IMR-90 (cell line): ENCODE data around the gene PMEPA1. TPM values are rescaled to one million over a fixed set of nuclear protein-coding genes. Genes with fewer than 3 reads are reported as not detected.

Experiments
- ATAC-seq: fragments of 200-7000 bp; cut with Tn5 transposase; 2 replicates; pipeline ENCODE4 v1.9.1; 2020; ENCODE audit warnings: low read depth, mild to moderate bottlenecking, moderate library complexity
- BruUV-seq: library from RNA; stranded (reverse); fragments of 400-500 nt; replicated peaks from 2 replicates; lab custom pipeline; 2021; lab: Mats Ljungman, UMichigan
- CTCF ChIA-PET: fragments of 300-600 bp; formaldehyde crosslinking; extraction: SDS; loops from one replicate; lab custom pipeline; 2021; ENCODE audit warnings: antibody characterized with exemption; lab: Yijun Ruan, JAX
- POLR2A ChIA-PET: fragments of 300-600 bp; sonication (Branson Sonifier 250); formaldehyde crosslinking; loops from one replicate; lab custom pipeline; 2022; ENCODE audit warnings: antibody characterized with exemption; ENCODE audit not compliant: unreplicated experiment; lab: Charles Lee
- DNase-seq: peaks from one replicate; pipeline ENCODE4 v3.0.0; 2013
- H2AFZ ChIP-seq: replicated peaks from 2 replicates; pipeline ENCODE3; 2013; ENCODE audit warnings: low read length, mild to moderate bottlenecking; ENCODE audit not compliant: poor library complexity
- H2AK5ac ChIP-seq: 2 replicates; pipeline ENCODE4 v1.6.1; 2013; ENCODE audit warnings: low read depth, low read length, inconsistent platforms
- H2AK9ac ChIP-seq: replicated peaks from 2 replicates; pipeline ENCODE3; 2013; ENCODE audit warnings: mild to moderate bottlenecking, low read depth, low read length, moderate library complexity; ENCODE audit not compliant: poor library complexity
- H2BK120ac ChIP-seq: 2 replicates; pipeline ENCODE4 v1.6.1; 2013; ENCODE audit warnings: low read depth, low read length, inconsistent platforms
- H2BK15ac ChIP-seq: 3 replicates; pipeline ENCODE4 v1.6.1; 2013; ENCODE audit warnings: low read depth, low read length, inconsistent platforms
- H2BK20ac ChIP-seq: 2 replicates; pipeline ENCODE4 v1.6.1; 2013; ENCODE audit warnings: low read depth, mild to moderate bottlenecking, inconsistent platforms, low read length, moderate library complexity
- H2BK5ac ChIP-seq: 2 replicates; pipeline ENCODE4 v1.6.1; 2013; ENCODE audit warnings: mild to moderate bottlenecking, low read depth, low read length, inconsistent platforms; ENCODE audit not compliant: poor library complexity, severe bottlenecking
- H3K14ac ChIP-seq: replicated peaks from 2 replicates; pipeline ENCODE4 v1.6.1; 2013; ENCODE audit warnings: low read depth, low read length, inconsistent platforms
- H3K18ac ChIP-seq: 2 replicates; pipeline ENCODE4 v1.6.1; 2013; ENCODE audit warnings: low read depth, low read length, control low read depth
- H3K23ac ChIP-seq: 2 replicates; pipeline ENCODE4 v1.6.1; 2013; ENCODE audit warnings: low read depth, low read length, inconsistent platforms
- H3K27ac ChIP-seq: 2 replicates; pipeline ENCODE4 v1.5.1; 2013; ENCODE audit warnings: mild to moderate bottlenecking, control low read depth, low read length; ENCODE audit not compliant: insufficient read depth
- H3K27me3 ChIP-seq: 2 replicates; pipeline ENCODE4 v1.6.1; 2013; ENCODE audit warnings: low read length; ENCODE audit not compliant: control insufficient read depth, insufficient read depth
- H3K36me3 ChIP-seq: 2 replicates; pipeline ENCODE4 v1.6.1; 2013; ENCODE audit warnings: low read length, mixed read lengths; ENCODE audit not compliant: control insufficient read depth, insufficient read depth
- H3K4ac ChIP-seq: 2 replicates; pipeline ENCODE4 v1.6.1; 2013; ENCODE audit warnings: low read depth, low read length, inconsistent platforms
- H3K4me1 ChIP-seq: 2 replicates; pipeline ENCODE4 v1.6.1; 2013; ENCODE audit warnings: low read length, mixed read lengths; ENCODE audit not compliant: control insufficient read depth, insufficient read depth
- H3K4me2 ChIP-seq: 2 replicates; pipeline ENCODE4 v1.6.1; 2013; ENCODE audit warnings: low read depth, mild to moderate bottlenecking, control low read depth, low read length, moderate library complexity
- H3K4me3 ChIP-seq: 2 replicates; pipeline ENCODE4 v1.5.1; 2013; ENCODE audit warnings: low read depth, mild to moderate bottlenecking, control low read depth, low read length, moderate library complexity; ENCODE audit not compliant: insufficient read depth
- H3K56ac ChIP-seq: 2 replicates; pipeline ENCODE4 v1.6.1; 2013; ENCODE audit warnings: low read length, inconsistent platforms; ENCODE audit not compliant: insufficient read depth; ENCODE audit errors: extremely low read depth
- H3K79me1 ChIP-seq, 2 experiments: 2 replicates each; pipeline ENCODE4 v1.6.1; 2013; ENCODE audit warnings: low read length in 2 of 2, inconsistent platforms in 1 of 2, low read depth in 1 of 2
- H3K9ac ChIP-seq: 2 replicates; pipeline ENCODE4 v1.6.1; 2013; ENCODE audit warnings: low read depth, low read length, control low read depth
- H3K9me1 ChIP-seq: 2 replicates; pipeline ENCODE4 v1.6.1; 2013; ENCODE audit warnings: low read length, inconsistent platforms; ENCODE audit not compliant: insufficient read depth
- H3K9me3 ChIP-seq: 2 replicates; pipeline ENCODE4 v1.6.1; 2013; ENCODE audit warnings: low read length; ENCODE audit not compliant: control insufficient read depth, insufficient read depth
- H4K20me1 ChIP-seq: 2 replicates; pipeline ENCODE4 v1.6.1; 2013; ENCODE audit warnings: low read length, inconsistent platforms; ENCODE audit not compliant: insufficient read depth
- H4K5ac ChIP-seq: 2 replicates; pipeline ENCODE4 v1.6.1; 2013; ENCODE audit warnings: mild to moderate bottlenecking, low read depth, low read length, control low read depth
- H4K8ac ChIP-seq, 2 experiments: 2 replicates each; pipeline ENCODE4 v1.6.1; 2013; ENCODE audit warnings: low read depth in 2 of 2, low read length in 2 of 2, control low read depth in 1 of 2, inconsistent platforms in 1 of 2
- H4K91ac ChIP-seq: 2 replicates; pipeline ENCODE4 v1.6.1; 2013; ENCODE audit warnings: low read depth, low read length, inconsistent platforms; ENCODE audit not compliant: insufficient read depth
- BHLHE40 ChIP-seq: fragments of 150-350 bp; IDR thresholded peaks from 2 replicates; pipeline ENCODE4 v1.6.1; 2016; ENCODE audit warnings: mild to moderate bottlenecking, low read depth, low read length
- CHD1 ChIP-seq: IDR thresholded peaks from 2 replicates; pipeline ENCODE4 v1.6.1; 2012; ENCODE audit warnings: low read depth, low read length, improper control_type of control experiment
- MAZ ChIP-seq: IDR thresholded peaks from 2 replicates; pipeline ENCODE4 v1.6.1; 2012; ENCODE audit warnings: low read depth, mild to moderate bottlenecking, low read length, improper control_type of control experiment, moderate library complexity, borderline replicate concordance
- MXI1 ChIP-seq: IDR thresholded peaks from 2 replicates; pipeline ENCODE4 v1.6.1; 2012; ENCODE audit warnings: low read depth, mild to moderate bottlenecking, low read length, moderate library complexity, borderline replicate concordance
- NFE2L2 ChIP-seq: fragments of 150-350 bp; IDR thresholded peaks from 2 replicates; pipeline ENCODE4 v1.6.1; 2016; ENCODE audit warnings: low read depth, mild to moderate bottlenecking, low read length
- RAD21 ChIP-seq: IDR thresholded peaks from 2 replicates; pipeline ENCODE4 v1.6.1; 2012; ENCODE audit warnings: low read length, improper control_type of control experiment
- RCOR1 ChIP-seq: IDR thresholded peaks from 2 replicates; pipeline ENCODE4 v1.6.1; 2012; ENCODE audit warnings: mild to moderate bottlenecking, low read length, improper control_type of control experiment; ENCODE audit not compliant: insufficient replicate concordance
- RFX5 ChIP-seq: IDR thresholded peaks from 2 replicates; pipeline ENCODE4 v1.8.0; 2012; ENCODE audit warnings: low read depth, mild to moderate bottlenecking, low read length, moderate library complexity
- SMC3 ChIP-seq: fragments of 150-350 bp; IDR thresholded peaks from 2 replicates; pipeline ENCODE4 v1.6.1; 2016; ENCODE audit warnings: low read depth, mild to moderate bottlenecking, antibody characterized with exemption, low read length, moderate library complexity
- WGBS, 2 experiments: methylation state at CpG; one replicate each; pipeline versions ENCODE4 v1.1.5 to v1.1.7; 2013; ENCODE audit warnings: missing lambda C conversion rate in 2 of 2; ENCODE audit not compliant: insufficient read length in 1 of 2; ENCODE audit errors: extremely low coverage in 2 of 2; 5-methylcytosine and 5-hydroxymethylcytosine counted together
- dilution Hi-C: fragments of 300-500 bp; cut with HindIII; formaldehyde crosslinking; loops from one replicate; pipeline ENCODE4 v1.14.3; 2018; ENCODE audit warnings: low sequenced_read_pairs; ENCODE audit not compliant: unreplicated experiment
- in situ Hi-C: fragments of 300-500 bp; cut with MboI; formaldehyde crosslinking; loops from 3 replicates; pipeline ENCODE4 v1.14.3; 2019; ENCODE audit warnings: low sequenced_read_pairs, inconsistent platforms, mixed read lengths
- intact Hi-C: fragments of 100-400 bp; cut with micrococcal nuclease; formaldehyde crosslinking; loops from 2 replicates; pipeline ENCODE4 v1.10.0; 2022
- polyA plus RNA-seq, 3 experiments: library from polyadenylated mRNA; depleted of rRNA; stranded (reverse); fragments of >200 nt; gene quantifications; 2 replicates each; pipeline ENCODE4 v1.2.3, GENCODE V29; 2012; ENCODE audit warnings: low replicate concordance in 1 of 3
- total RNA-seq: library from RNA; depleted of rRNA; stranded (reverse); fragments of >200 nt; gene quantifications from 2 replicates; pipeline ENCODE4 v1.2.3, GENCODE V29; 2012
- TF ChIP-seq, protein P1 (sequence below): conservative IDR thresholded peaks from 2 replicates; pipeline ENCODE4 v1.5.1; 2012; ENCODE audit warnings: mild to moderate bottlenecking, low read depth, low read length, improper control_type of control experiment
- TF ChIP-seq, protein P2 (sequence below): fragments of 150-350 bp; IDR thresholded peaks from 2 replicates; pipeline ENCODE4 v1.6.1; 2016; ENCODE audit warnings: low read depth, mild to moderate bottlenecking, low read length, moderate library complexity, borderline replicate concordance

Gene PMEPA1
- total and polyA plus RNA-seq, 2 of the 4 experiments (the other 2 are of a cell fraction): 2.0 to 6.9 TPM

DNA sequence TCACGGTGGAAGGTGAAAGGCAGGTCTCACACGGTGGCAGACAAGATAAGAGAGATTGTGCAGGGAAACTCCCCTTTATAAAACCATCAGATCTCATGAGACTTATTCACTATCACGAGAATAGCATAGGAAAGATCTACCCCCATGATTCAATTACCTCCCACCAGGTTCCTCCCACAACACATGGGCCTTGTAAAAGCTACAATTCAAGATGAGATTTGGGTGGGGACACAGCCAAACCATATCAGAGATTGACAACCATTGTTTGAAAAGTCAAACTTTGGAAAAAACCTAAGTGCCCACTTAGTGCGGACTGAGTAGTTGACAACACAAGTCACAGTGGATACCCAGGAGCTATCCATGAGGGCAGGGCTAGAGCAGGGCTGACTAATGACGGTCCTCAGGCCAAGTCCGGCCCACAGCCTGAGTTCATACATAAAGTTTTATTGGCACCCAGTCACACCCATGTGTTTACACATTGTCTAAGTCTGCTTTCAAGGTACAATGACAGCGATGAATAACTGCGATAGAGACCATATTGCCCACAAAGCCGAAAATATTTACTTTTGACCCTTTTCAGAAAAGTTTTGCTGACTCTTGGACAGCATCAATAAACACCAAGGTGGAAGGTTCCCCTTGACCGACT, 33.8 kb upstream of the PMEPA1 start:
- DNase-seq (no peak), ATAC-seq (no peak)
- H3K27ac ChIP-seq: no peak overlapping the region
- H3K79me1 ChIP-seq: no peaks in the 10 kb centered on the region
- no peak overlapping the region for H2BK5ac ChIP-seq
- no peak overlapping the region for H2AK9ac ChIP-seq
- no peak overlapping the region for H4K91ac ChIP-seq
- H3K27me3 ChIP-seq: peaks cover 17% of the 10 kb centered on the region
- POLR2A ChIA-PET: no interaction called here
- H2AFZ ChIP-seq: no peak overlapping the region
- no peak overlapping the region for H3K4me3 ChIP-seq
- BruUV-seq: no TSS peak
- dilution Hi-C loops: no loop called here
- H3K9me3 ChIP-seq: no peaks in the 10 kb centered on the region
- H2BK15ac ChIP-seq: no peak overlapping the region
- CTCF ChIA-PET: no interaction called here
- no peak overlapping the region for H3K18ac ChIP-seq
- no peak overlapping the region for H3K14ac ChIP-seq
- no peak overlapping the region for H3K9ac ChIP-seq
- 87% methylated on average over 4 of the region's 10 CpGs; no CpG with 5 or more reads in 1 of the 2 experiments for WGBS, 2 experiments
- no peak overlapping the region for H3K4ac ChIP-seq
- no peaks in the 10 kb centered on the region for H3K36me3 ChIP-seq
- no peak overlapping the region for H2BK20ac ChIP-seq
- no peak overlapping the region for H4K5ac ChIP-seq
- peaks cover 4% of the 10 kb centered on the region for H3K4me1 ChIP-seq
- in situ Hi-C loops: no loop called here
- no peak overlapping the region for H3K56ac ChIP-seq
- intact Hi-C loops: no loop called here
- H3K4me2 ChIP-seq: no peak overlapping the region
- no peak overlapping the region for H2AK5ac ChIP-seq
- H4K8ac ChIP-seq: no peak overlapping the region
- H2BK120ac ChIP-seq: no peak overlapping the region
- TF ChIP-seq RCOR1 (no peak), RFX5 (no peak), CHD1 (no peak), BHLHE40 (no peak), RAD21 (no peak), MAZ (no peak), MXI1 (no peak), SMC3 (no peak), NFE2L2 (no peak)
- TF ChIP-seq, protein P1, sequence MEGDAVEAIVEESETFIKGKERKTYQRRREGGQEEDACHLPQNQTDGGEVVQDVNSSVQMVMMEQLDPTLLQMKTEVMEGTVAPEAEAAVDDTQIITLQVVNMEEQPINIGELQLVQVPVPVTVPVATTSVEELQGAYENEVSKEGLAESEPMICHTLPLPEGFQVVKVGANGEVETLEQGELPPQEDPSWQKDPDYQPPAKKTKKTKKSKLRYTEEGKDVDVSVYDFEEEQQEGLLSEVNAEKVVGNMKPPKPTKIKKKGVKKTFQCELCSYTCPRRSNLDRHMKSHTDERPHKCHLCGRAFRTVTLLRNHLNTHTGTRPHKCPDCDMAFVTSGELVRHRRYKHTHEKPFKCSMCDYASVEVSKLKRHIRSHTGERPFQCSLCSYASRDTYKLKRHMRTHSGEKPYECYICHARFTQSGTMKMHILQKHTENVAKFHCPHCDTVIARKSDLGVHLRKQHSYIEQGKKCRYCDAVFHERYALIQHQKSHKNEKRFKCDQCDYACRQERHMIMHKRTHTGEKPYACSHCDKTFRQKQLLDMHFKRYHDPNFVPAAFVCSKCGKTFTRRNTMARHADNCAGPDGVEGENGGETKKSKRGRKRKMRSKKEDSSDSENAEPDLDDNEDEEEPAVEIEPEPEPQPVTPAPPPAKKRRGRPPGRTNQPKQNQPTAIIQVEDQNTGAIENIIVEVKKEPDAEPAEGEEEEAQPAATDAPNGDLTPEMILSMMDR: no peak
- TF ChIP-seq, protein P2, sequence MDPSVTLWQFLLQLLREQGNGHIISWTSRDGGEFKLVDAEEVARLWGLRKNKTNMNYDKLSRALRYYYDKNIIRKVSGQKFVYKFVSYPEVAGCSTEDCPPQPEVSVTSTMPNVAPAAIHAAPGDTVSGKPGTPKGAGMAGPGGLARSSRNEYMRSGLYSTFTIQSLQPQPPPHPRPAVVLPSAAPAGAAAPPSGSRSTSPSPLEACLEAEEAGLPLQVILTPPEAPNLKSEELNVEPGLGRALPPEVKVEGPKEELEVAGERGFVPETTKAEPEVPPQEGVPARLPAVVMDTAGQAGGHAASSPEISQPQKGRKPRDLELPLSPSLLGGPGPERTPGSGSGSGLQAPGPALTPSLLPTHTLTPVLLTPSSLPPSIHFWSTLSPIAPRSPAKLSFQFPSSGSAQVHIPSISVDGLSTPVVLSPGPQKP: no peak
- H3K23ac ChIP-seq: no peak overlapping the region
- H3K9me1 ChIP-seq: no peaks in the 10 kb centered on the region
- H4K20me1 ChIP-seq: no peaks in the 10 kb centered on the region; the same call in 1 of the 2 replicates
